BLaER1 (cell line): ENCODE data around the gene TMEM154.

ENCODE experiments used
- H3K27ac ChIP-seq: shearing (Covaris generic); formaldehyde crosslinking; 2 replicates; pipeline ENCODE4 v1.8.1; 2022
- H3K27me3 ChIP-seq: shearing (Covaris generic); formaldehyde crosslinking; 2 replicates; pipeline ENCODE4 v1.8.1; 2022
- H3K36me3 ChIP-seq: shearing (Covaris generic); formaldehyde crosslinking; 2 replicates; pipeline ENCODE4 v1.8.1; 2022
- H3K4me1 ChIP-seq: shearing (Covaris generic); formaldehyde crosslinking; 2 replicates; pipeline ENCODE4 v1.8.1; 2022
- H3K4me2 ChIP-seq: shearing (Covaris generic); formaldehyde crosslinking; 2 replicates; pipeline ENCODE4 v1.8.1; 2022
- H3K4me3 ChIP-seq: shearing (Covaris generic); formaldehyde crosslinking; 2 replicates; pipeline ENCODE4 v1.8.1; 2022
- H3K9ac ChIP-seq: shearing (Covaris generic); formaldehyde crosslinking; 2 replicates; pipeline ENCODE4 v1.8.1; 2022
- H3K9me3 ChIP-seq: shearing (Covaris generic); formaldehyde crosslinking; 2 replicates; pipeline ENCODE4 v1.8.1; 2022
- H4K20me1 ChIP-seq: shearing (Covaris generic); formaldehyde crosslinking; 2 replicates; pipeline ENCODE4 v1.8.1; 2022
- Cebpa-rat ChIP-seq: shearing (Covaris generic); IDR thresholded peaks from 2 replicates; pipeline ENCODE4 v1.8.1; 2022

Gene TMEM154

GRCh38 chr4:152572417-152573086 is 107.2 kb downstream of the TMEM154 start:
- Histone ChIP-seq H3K27ac (no peak overlapping the region), H3K27me3 (no peaks in the 10 kb centered on the region)

GRCh38 chr4:152571770-152572169 is 108.0 kb downstream of the TMEM154 start:
- Histone ChIP-seq H3K4me3 (no peak overlapping the region), H3K4me2 (no peak overlapping the region), H3K36me3 (no peaks in the 10 kb centered on the region), H3K27ac (no peak overlapping the region), H4K20me1 (no peaks in the 10 kb centered on the region), H3K9me3 (no peaks in the 10 kb centered on the region), H3K4me1 (no peaks in the 10 kb centered on the region), H3K27me3 (no peaks in the 10 kb centered on the region), H3K9ac (no peak overlapping the region)
- TF ChIP-seq Cebpa-rat: no peak

More at GRCh38 chr4:152572417-152573086, 107.2 kb downstream of the TMEM154 start:
- H3K36me3 ChIP-seq: no peaks in the 10 kb centered on the region
- no peaks in the 10 kb centered on the region for H3K4me1 ChIP-seq
- H3K4me3 ChIP-seq: no peak overlapping the region
- no peak overlapping the region for H3K4me2 ChIP-seq
- H3K9ac ChIP-seq: no peak overlapping the region
- no peaks in the 10 kb centered on the region for H3K9me3 ChIP-seq
- no peak for TF ChIP-seq Cebpa-rat
- no peaks in the 10 kb centered on the region for H4K20me1 ChIP-seq

DNA sequence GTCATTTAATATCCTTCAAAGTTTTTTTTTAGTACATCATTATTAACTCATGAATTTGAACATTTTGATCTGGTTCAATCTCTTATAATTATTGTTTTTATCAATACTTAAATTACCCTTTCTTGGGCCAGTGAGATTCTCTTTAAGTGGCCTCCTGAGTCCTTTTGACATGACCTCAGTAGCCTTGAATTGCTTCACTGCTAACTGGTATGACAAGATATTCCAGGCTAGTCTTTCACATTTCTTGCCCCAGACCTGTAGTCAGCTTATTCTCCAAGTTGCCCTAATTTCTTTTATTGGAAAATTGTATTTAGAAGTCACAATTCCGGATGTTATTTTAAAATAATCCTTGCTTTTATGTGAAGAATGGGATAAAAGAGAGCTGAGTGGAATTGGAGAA is 108.5 kb downstream of the TMEM154 start:
- H3K4me3 ChIP-seq: no peak overlapping the region
- H3K27ac ChIP-seq: no peak overlapping the region
- H3K27me3 ChIP-seq: no peaks in the 10 kb centered on the region
- H4K20me1 ChIP-seq: no peaks in the 10 kb centered on the region
- no peaks in the 10 kb centered on the region for H3K4me1 ChIP-seq
- no peak overlapping the region for H3K9ac ChIP-seq
- no peaks in the 10 kb centered on the region for H3K9me3 ChIP-seq
- no peak for TF ChIP-seq Cebpa-rat
- no peaks in the 10 kb centered on the region for H3K36me3 ChIP-seq
- no peak overlapping the region for H3K4me2 ChIP-seq
